GM19193 (cell line): ENCODE results near the gene INPP5A.

Experiments
- POLR2A ChIP-seq: IDR thresholded peaks from 4 replicates; pipeline ENCODE4 v1.6.1; 2011; ENCODE audit not compliant: insufficient read depth, insufficient read length; ENCODE audit errors: extremely low read depth

The INPP5A gene

DNA sequence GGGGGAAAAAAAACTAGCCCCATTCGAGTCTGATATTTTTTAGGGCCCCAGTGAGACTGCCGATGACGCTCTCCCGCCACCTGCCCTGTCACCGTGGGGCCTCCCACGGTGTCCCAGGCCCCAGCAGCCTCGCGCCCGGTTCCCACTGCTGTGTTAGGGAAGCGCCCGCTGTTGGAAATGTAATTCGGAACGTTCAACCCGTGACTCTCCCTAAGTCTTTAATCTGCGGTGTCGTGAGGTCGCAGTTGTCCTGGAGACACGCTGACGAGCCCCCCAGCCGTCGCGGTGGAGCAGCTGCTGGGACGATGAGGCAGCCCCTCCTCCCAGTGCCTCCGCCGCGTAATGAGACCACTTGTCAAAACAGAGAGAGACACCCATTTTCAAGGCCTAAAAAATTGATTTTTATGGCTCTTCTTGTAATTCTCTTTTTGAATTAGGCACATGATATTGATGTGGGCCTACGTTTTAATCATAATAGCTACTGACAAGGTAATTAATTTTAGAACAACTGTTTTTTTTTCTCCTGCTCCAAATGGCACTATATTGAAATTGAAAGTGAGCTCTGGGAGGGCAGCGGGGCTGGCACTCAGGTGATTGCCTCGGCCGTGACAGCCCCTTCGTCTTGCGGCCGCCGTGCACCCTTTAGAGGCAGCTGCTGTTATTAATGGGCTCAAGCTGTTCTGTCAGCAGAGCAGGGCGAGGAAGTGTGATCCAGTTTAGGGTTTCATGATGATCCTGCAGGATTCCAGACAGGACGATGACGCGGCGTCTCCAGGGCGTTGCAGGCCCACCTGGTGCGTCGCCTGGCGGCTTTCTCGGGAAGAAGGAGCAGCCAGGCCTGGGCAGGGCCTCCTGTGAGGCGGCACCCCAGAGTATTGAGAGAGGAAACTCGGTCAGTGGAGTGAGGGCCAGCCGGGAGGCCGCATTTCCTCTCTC lies 185.1 kb downstream of the INPP5A start:
- TF ChIP-seq POLR2A = no peak

DNA sequence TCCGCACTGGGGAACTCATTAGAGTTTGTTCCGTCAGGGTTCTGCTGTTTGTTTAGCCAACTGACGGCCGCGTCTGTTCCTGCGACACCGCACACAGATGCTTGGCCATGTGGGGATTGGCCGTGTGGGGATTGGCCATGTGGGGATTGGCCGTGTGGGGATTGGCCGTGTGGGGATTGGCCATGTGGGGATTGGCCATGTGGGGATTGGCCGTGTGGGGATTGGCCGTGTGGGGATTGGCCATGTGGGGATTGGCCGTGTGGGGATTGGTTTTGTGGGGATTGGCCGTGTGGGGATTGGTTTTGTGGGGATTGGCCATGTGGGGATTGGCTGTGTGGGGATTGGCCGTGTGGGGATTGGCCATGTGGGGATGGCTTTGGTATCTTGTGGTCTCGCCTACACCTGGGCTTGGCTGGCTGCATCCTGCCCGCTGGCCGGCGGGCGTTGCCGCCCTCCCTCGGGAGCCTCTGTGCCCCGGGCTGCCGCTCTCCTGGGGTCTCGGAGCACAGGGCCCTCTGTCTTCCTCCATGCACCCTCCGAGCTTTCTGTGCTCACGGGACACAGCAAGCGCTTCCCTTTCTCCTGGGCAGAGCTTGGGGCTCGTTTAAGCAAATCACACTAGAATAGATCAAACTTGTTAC lies 185.9 kb downstream of the INPP5A start:
- no peak for TF ChIP-seq POLR2A

DNA sequence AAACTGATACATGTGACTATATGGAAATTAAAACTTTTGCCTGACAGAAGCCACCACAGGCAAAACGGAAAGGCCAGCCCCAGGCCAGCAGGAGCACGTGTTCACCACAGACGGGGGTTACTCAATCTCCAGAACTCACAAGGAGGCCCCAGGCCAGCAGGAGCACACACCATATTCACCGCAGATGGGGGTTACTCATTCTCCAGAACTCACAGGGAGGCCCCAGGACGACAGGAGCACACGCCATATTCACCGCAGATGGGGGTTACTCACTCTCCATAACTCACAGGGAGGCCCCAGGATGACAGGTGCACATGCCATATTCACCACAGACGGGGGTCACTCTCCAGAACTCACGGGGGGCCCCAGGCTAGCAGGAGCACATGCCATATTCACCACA lies 186.9 kb downstream of the INPP5A start:
- TF ChIP-seq POLR2A = no peak

DNA sequence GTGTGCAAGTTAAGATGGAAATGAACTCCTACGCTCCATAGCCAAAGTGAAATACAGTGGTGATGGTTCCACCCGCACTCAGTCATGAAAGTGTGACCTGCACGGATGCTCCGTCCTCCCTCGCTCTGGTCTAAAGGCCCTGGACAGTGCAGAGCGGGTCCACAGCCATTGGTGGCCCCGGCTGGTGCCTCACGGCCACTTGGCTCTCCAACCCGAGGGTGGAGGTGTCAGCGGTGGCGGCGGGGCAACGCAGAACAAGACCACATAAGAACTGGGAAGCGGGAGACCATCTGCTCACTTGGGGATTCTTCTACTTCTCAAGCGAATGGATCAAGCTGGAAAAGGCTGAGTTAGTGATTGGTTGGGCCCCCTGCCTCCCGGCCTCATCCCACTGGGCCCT lies 187.6 kb downstream of the INPP5A start:
- TF ChIP-seq POLR2A = no peak

DNA sequence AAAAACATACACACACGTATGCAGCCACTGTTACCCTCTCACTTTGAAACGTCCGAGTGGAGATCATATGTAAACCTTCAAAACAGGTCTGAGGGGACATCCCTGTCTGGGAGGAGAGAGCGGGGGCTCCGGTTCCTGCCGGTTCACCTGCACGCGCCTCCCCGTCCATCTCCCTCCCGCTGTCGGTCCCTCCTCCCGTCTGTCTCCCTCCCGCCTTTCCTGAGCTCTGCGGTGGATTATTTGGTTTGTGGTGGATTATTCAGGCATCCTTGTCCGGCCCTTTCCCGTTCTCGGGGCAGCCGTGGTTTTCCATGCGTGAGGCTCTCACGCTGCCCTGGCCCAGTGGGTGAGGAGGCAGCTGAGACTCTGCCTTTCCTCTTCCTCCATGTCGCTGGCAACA lies 188.6 kb downstream of the INPP5A start:
- no peak for TF ChIP-seq POLR2A

DNA sequence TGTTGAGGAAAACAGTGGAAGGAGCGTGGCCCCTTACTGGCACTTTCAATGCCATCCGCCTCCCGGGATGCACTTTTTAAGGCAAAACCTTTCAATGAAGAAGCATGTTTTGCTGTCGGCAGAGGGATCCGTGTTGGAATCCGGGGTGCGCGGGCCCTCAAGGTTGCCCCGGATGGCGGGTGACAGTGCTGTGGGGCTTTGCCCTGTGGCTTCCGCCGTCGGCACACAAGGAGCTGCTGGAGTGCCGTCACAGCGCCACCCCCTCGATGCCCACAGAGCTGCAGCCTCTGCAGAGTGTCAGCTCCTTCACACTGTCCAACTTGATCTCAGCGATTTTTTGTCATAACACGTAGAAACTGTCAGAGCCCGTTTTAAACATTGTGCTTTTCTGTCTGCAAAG lies 189.4 kb downstream of the INPP5A start:
- TF ChIP-seq POLR2A = no peak

DNA sequence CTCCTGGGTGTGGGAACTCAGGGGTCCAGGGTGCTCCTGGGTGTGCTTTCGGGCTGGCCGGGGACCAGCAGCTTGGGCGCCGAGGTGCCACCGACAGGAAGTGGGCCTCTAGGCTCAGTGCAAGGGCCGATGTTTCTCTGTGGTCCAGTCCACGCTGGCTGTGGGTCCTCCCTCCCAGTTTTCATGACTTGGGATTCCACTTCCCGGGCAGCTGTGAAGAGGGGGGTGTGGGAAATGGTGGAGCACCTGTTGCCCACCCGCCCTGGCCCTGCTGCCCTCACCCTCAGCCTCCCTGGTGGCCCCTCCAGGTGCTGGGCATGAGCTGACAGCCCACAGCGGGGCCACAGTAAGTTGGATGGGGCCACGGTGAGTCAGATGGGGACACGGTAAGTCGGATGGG lies 189.8 kb downstream of the INPP5A start:
- no peak for TF ChIP-seq POLR2A

DNA sequence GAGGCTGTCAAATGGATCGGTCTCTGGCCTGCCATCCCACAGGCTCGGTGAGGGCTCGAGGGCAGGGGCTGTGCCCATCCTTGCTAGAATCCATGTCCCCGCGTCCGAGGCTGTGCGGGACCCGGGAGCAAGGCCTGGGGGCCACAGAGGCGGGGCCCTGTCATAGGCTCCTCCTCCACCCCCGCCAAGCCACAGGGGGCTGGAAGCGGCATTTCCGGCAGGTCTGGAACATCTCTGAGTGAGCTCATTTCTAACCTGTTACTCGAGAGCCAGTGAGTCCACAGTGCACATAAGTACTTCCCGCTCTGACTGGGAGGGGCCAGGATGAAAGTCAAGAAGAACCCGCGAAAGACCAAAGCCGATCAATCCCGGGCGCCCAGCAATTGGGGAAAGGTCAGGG lies 190.7 kb downstream of the INPP5A start:
- no peak for TF ChIP-seq POLR2A

DNA sequence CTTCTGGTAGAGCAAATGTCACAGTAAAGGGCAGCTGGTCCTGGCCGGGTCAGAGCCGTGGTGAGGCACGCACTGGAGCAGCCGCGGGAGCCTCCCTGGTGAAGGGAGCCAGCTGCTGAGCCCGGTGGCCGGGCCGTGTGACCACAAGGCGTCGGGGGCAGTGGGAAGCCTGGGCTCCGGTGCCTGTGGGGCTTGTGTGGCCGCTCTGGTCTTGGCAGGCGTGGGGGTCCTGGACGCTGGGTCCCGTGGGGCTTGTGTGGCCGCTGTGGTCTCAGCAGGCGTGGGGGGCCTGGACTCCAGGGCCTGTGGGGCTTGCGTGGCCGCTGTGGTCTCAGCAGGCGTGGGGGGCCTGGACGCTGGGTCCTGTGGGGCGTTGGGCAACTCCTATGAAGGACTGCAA lies 191.2 kb downstream of the INPP5A start:
- TF ChIP-seq POLR2A = no peak

DNA sequence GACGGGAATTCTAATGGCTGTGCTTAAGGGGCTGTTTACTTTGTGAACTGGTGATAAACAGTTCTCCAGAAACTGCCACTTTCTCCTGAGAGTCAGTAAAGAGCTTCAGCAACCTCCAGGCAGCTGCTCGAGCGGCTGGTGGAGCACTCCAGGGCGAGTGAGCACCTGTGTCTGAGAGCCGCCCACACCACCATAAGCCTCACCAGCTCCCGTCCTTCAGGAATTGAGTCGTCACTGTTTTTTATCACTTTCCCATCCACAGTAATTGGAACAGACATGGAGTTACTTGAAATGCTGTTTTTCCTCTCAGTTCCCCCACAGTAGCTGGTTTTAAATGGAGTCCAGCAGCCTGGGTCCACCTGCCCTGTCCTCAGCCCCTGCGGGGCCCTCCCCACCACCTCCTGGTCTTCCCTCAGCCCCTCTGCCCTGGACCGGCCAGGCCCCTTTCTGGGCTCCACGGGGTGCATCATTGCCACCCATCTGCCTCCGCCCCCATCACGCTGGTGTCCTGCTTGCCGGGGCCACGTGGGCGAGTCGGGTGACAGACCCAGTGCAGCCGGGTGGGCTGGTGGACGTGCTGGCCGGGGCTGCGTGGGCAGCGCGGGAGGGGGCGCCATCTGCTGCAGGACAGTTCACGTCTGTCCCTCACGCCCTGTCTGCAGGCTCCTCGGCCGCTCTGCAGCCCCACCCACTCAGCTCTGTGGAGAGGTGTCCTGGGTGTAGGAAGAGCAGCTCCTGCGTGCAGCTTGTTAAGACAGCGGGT lies 192.4 kb downstream of the INPP5A start:
- no peak for TF ChIP-seq POLR2A

DNA sequence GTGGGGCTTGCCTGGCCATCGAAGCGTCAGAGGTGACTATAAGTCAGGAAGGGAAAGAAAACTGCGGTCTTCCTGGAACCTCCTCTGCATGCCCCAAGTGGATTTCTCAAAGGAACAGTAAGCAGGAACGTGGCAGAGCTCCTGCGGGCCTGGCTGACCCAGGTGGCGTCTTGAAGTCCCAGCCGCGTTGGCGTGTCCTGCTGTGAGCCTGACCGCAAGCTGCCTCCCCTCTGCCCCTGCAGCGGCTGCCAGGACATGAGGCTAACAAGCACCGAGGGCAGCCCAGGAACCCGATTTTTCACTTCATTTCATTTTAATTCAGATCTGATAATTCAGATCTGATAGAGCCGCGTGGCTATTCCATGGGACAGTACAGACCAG lies 193.0 kb downstream of the INPP5A start:
- TF ChIP-seq POLR2A = no peak

DNA sequence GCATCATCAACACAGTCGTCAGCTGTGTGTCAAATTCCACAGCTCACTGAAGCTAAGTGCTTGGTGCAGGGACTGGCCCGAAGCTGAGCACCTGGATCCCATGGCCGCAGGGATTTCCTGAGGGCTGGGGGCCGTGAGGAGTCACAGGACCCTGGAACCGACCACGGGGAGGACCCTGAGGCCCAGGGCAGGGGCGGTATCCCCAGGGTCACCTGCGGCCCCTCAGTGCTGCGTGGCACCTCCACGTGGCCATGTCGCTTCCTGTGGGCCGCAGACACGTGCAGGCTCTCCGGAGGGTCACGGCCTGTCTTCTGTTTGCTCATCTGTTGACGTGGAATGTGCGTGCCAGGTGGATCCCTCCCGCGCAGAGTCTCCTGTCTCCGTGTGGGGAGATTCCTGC lies 194.9 kb downstream of the INPP5A start:
- TF ChIP-seq POLR2A = no peak

DNA sequence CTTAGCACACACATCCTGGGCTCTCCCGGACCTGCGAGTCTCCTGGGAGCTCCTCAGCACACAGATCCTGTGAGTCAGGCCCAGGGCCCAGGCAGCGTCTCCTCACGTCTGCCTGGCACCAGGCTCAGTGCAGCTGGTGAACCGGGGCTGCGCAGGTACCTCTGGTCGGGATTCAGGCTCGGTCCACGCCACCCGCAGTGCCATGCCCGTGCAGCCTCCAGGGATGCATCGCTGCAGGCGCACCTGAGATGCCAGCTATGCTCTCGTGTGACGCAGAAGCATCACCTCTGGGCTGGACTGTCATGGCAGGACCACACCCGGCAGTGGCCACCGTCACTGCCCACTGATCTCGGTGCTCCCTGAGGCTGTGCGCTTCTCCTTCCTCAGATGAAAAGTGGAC lies 196.3 kb downstream of the INPP5A start:
- no peak for TF ChIP-seq POLR2A

DNA sequence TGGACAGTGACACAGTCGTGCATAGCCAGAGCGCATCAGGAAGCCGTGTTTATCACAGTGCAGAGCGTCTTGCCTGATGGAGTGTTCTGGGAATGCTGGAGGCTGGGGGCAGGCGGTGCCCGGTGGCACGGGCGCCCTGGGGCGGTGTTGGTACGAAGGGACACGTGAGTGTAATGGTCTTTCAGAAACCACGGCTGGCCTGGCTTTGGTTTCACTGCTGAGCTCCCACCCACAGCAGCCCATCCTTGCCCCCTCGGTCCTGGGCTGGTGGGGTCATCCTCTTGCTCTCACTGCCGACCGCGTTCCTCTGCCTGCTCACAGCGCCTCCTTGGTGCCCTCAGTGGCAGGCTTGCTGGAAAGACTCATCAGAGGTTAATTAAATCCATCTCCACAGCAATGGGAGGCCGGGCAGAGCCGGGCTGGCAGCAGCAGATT lies 197.8 kb downstream of the INPP5A start:
- TF ChIP-seq POLR2A = no peak

DNA sequence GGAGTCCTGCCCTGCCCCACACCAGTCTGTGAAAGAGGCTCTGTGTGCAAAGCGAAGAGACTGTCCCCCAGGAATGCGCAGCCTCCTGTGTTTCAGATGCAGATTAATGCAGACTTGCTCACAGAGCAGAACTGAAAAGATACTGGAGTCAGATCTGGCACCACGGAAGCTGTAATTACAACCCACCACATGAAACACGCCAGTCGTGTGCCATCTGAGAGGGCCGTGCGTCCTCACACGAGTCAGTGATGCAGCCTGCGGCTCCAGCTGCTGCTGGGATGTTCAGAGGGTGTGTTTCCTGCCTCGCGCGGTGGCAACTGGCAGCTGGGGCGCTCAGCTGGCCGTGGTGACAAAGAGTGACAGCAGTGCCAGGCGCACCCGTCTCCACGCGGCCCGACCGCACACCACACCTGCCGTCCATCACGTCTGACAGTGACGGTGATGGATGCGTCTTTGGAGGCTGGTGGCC lies 198.4 kb downstream of the INPP5A start:
- no peak for TF ChIP-seq POLR2A
